IMR-90 (cell line): ENCODE measurements around the gene CFDP1. TPM values are rescaled to one million over a fixed set of nuclear protein-coding genes. Genes with fewer than 3 reads are reported as not detected.

Experiments
- ATAC-seq: fragments of 200-7000 bp; cut with Tn5 transposase; 2 replicates; pipeline ENCODE4 v1.9.1; 2020; ENCODE audit warnings: low read depth, mild to moderate bottlenecking, moderate library complexity
- BruUV-seq: library from RNA; stranded (reverse); fragments of 400-500 nt; replicated peaks from 2 replicates; lab custom pipeline; 2021; lab: Mats Ljungman, UMichigan
- CTCF ChIA-PET: fragments of 300-600 bp; formaldehyde crosslinking; extraction: SDS; loops from one replicate; lab custom pipeline; 2021; ENCODE audit warnings: antibody characterized with exemption; lab: Yijun Ruan, JAX
- POLR2A ChIA-PET: fragments of 300-600 bp; sonication (Branson Sonifier 250); formaldehyde crosslinking; loops from one replicate; lab custom pipeline; 2022; ENCODE audit warnings: antibody characterized with exemption; ENCODE audit not compliant: unreplicated experiment; lab: Charles Lee
- DNase-seq: peaks from one replicate; pipeline ENCODE4 v3.0.0; 2013
- H2AFZ ChIP-seq: replicated peaks from 2 replicates; pipeline ENCODE3; 2013; ENCODE audit warnings: low read length, mild to moderate bottlenecking; ENCODE audit not compliant: poor library complexity
- H2AK5ac ChIP-seq: 2 replicates; pipeline ENCODE4 v1.6.1; 2013; ENCODE audit warnings: low read depth, low read length, inconsistent platforms
- H2AK9ac ChIP-seq: replicated peaks from 2 replicates; pipeline ENCODE3; 2013; ENCODE audit warnings: mild to moderate bottlenecking, low read depth, low read length, moderate library complexity; ENCODE audit not compliant: poor library complexity
- H2BK120ac ChIP-seq: 2 replicates; pipeline ENCODE4 v1.6.1; 2013; ENCODE audit warnings: low read depth, low read length, inconsistent platforms
- H2BK15ac ChIP-seq: 3 replicates; pipeline ENCODE4 v1.6.1; 2013; ENCODE audit warnings: low read depth, low read length, inconsistent platforms
- H2BK20ac ChIP-seq: 2 replicates; pipeline ENCODE4 v1.6.1; 2013; ENCODE audit warnings: low read depth, mild to moderate bottlenecking, inconsistent platforms, low read length, moderate library complexity
- H2BK5ac ChIP-seq: 2 replicates; pipeline ENCODE4 v1.6.1; 2013; ENCODE audit warnings: mild to moderate bottlenecking, low read depth, low read length, inconsistent platforms; ENCODE audit not compliant: poor library complexity, severe bottlenecking
- H3K14ac ChIP-seq: replicated peaks from 2 replicates; pipeline ENCODE4 v1.6.1; 2013; ENCODE audit warnings: low read depth, low read length, inconsistent platforms
- H3K18ac ChIP-seq: 2 replicates; pipeline ENCODE4 v1.6.1; 2013; ENCODE audit warnings: low read depth, low read length, control low read depth
- H3K23ac ChIP-seq: 2 replicates; pipeline ENCODE4 v1.6.1; 2013; ENCODE audit warnings: low read depth, low read length, inconsistent platforms
- H3K27ac ChIP-seq: 2 replicates; pipeline ENCODE4 v1.5.1; 2013; ENCODE audit warnings: mild to moderate bottlenecking, control low read depth, low read length; ENCODE audit not compliant: insufficient read depth
- H3K27me3 ChIP-seq: 2 replicates; pipeline ENCODE4 v1.6.1; 2013; ENCODE audit warnings: low read length; ENCODE audit not compliant: control insufficient read depth, insufficient read depth
- H3K36me3 ChIP-seq: 2 replicates; pipeline ENCODE4 v1.6.1; 2013; ENCODE audit warnings: low read length, mixed read lengths; ENCODE audit not compliant: control insufficient read depth, insufficient read depth
- H3K4ac ChIP-seq: 2 replicates; pipeline ENCODE4 v1.6.1; 2013; ENCODE audit warnings: low read depth, low read length, inconsistent platforms
- H3K4me1 ChIP-seq: 2 replicates; pipeline ENCODE4 v1.6.1; 2013; ENCODE audit warnings: low read length, mixed read lengths; ENCODE audit not compliant: control insufficient read depth, insufficient read depth
- H3K4me2 ChIP-seq: 2 replicates; pipeline ENCODE4 v1.6.1; 2013; ENCODE audit warnings: low read depth, mild to moderate bottlenecking, control low read depth, low read length, moderate library complexity
- H3K4me3 ChIP-seq: 2 replicates; pipeline ENCODE4 v1.5.1; 2013; ENCODE audit warnings: low read depth, mild to moderate bottlenecking, control low read depth, low read length, moderate library complexity; ENCODE audit not compliant: insufficient read depth
- H3K56ac ChIP-seq: 2 replicates; pipeline ENCODE4 v1.6.1; 2013; ENCODE audit warnings: low read length, inconsistent platforms; ENCODE audit not compliant: insufficient read depth; ENCODE audit errors: extremely low read depth
- H3K79me1 ChIP-seq, 2 experiments: 2 replicates each; pipeline ENCODE4 v1.6.1; 2013; ENCODE audit warnings: low read length in 2 of 2, inconsistent platforms in 1 of 2, low read depth in 1 of 2
- H3K9ac ChIP-seq: 2 replicates; pipeline ENCODE4 v1.6.1; 2013; ENCODE audit warnings: low read depth, low read length, control low read depth
- H3K9me1 ChIP-seq: 2 replicates; pipeline ENCODE4 v1.6.1; 2013; ENCODE audit warnings: low read length, inconsistent platforms; ENCODE audit not compliant: insufficient read depth
- H3K9me3 ChIP-seq: 2 replicates; pipeline ENCODE4 v1.6.1; 2013; ENCODE audit warnings: low read length; ENCODE audit not compliant: control insufficient read depth, insufficient read depth
- H4K20me1 ChIP-seq: 2 replicates; pipeline ENCODE4 v1.6.1; 2013; ENCODE audit warnings: low read length, inconsistent platforms; ENCODE audit not compliant: insufficient read depth
- H4K5ac ChIP-seq: 2 replicates; pipeline ENCODE4 v1.6.1; 2013; ENCODE audit warnings: mild to moderate bottlenecking, low read depth, low read length, control low read depth
- H4K8ac ChIP-seq, 2 experiments: 2 replicates each; pipeline ENCODE4 v1.6.1; 2013; ENCODE audit warnings: low read depth in 2 of 2, low read length in 2 of 2, control low read depth in 1 of 2, inconsistent platforms in 1 of 2
- H4K91ac ChIP-seq: 2 replicates; pipeline ENCODE4 v1.6.1; 2013; ENCODE audit warnings: low read depth, low read length, inconsistent platforms; ENCODE audit not compliant: insufficient read depth
- BHLHE40 ChIP-seq: fragments of 150-350 bp; IDR thresholded peaks from 2 replicates; pipeline ENCODE4 v1.6.1; 2016; ENCODE audit warnings: mild to moderate bottlenecking, low read depth, low read length
- CHD1 ChIP-seq: IDR thresholded peaks from 2 replicates; pipeline ENCODE4 v1.6.1; 2012; ENCODE audit warnings: low read depth, low read length, improper control_type of control experiment
- MAZ ChIP-seq: IDR thresholded peaks from 2 replicates; pipeline ENCODE4 v1.6.1; 2012; ENCODE audit warnings: low read depth, mild to moderate bottlenecking, low read length, improper control_type of control experiment, moderate library complexity, borderline replicate concordance
- MXI1 ChIP-seq: IDR thresholded peaks from 2 replicates; pipeline ENCODE4 v1.6.1; 2012; ENCODE audit warnings: low read depth, mild to moderate bottlenecking, low read length, moderate library complexity, borderline replicate concordance
- NFE2L2 ChIP-seq: fragments of 150-350 bp; IDR thresholded peaks from 2 replicates; pipeline ENCODE4 v1.6.1; 2016; ENCODE audit warnings: low read depth, mild to moderate bottlenecking, low read length
- POLR2A ChIP-seq: IDR thresholded peaks from 2 replicates; pipeline ENCODE4 v1.6.1; 2012; ENCODE audit warnings: mild to moderate bottlenecking, low read depth, low read length
- RCOR1 ChIP-seq: IDR thresholded peaks from 2 replicates; pipeline ENCODE4 v1.6.1; 2012; ENCODE audit warnings: mild to moderate bottlenecking, low read length, improper control_type of control experiment; ENCODE audit not compliant: insufficient replicate concordance
- SMC3 ChIP-seq: fragments of 150-350 bp; IDR thresholded peaks from 2 replicates; pipeline ENCODE4 v1.6.1; 2016; ENCODE audit warnings: low read depth, mild to moderate bottlenecking, antibody characterized with exemption, low read length, moderate library complexity
- WGBS, 2 experiments: methylation state at CpG; one replicate each; pipeline versions ENCODE4 v1.1.5 to v1.1.7; 2013; ENCODE audit warnings: missing lambda C conversion rate in 2 of 2; ENCODE audit not compliant: insufficient read length in 1 of 2; ENCODE audit errors: extremely low coverage in 2 of 2; 5-methylcytosine and 5-hydroxymethylcytosine counted together
- dilution Hi-C: fragments of 300-500 bp; cut with HindIII; formaldehyde crosslinking; loops from one replicate; pipeline ENCODE4 v1.14.3; 2018; ENCODE audit warnings: low sequenced_read_pairs; ENCODE audit not compliant: unreplicated experiment
- in situ Hi-C: fragments of 300-500 bp; cut with MboI; formaldehyde crosslinking; loops from 3 replicates; pipeline ENCODE4 v1.14.3; 2019; ENCODE audit warnings: low sequenced_read_pairs, inconsistent platforms, mixed read lengths
- intact Hi-C: fragments of 100-400 bp; cut with micrococcal nuclease; formaldehyde crosslinking; loops from 2 replicates; pipeline ENCODE4 v1.10.0; 2022
- polyA plus RNA-seq, 3 experiments: library from polyadenylated mRNA; depleted of rRNA; stranded (reverse); fragments of >200 nt; gene quantifications; 2 replicates each; pipeline ENCODE4 v1.2.3, GENCODE V29; 2012; ENCODE audit warnings: low replicate concordance in 1 of 3
- total RNA-seq: library from RNA; depleted of rRNA; stranded (reverse); fragments of >200 nt; gene quantifications from 2 replicates; pipeline ENCODE4 v1.2.3, GENCODE V29; 2012

The CFDP1 gene
- total and polyA plus RNA-seq, 2 of the 4 experiments (the other 2 are of a cell fraction): 15.6 to 38.7 TPM

DNA sequence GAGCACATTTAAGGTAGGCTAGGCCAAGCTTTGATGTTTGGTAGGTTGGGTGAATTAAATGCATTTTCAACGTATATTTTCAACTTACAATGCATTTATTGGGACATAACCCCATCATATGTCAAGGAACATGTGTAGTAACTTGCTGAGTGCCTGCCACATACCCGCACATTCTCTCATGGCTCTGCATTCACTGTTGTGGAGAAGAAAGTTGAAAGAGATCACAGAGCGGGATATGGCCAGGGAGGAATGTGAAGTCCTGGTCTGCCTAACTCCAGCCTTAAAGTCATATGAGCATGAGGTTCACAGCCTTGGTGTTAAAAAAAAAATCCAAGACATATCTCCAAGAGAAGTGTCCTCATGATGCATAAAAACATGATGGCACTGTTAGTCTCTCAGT lies 79.1 kb downstream of the CFDP1 start:
- 100% methylated on average over 1 of the region's 3 CpGs; no CpG with 5 or more reads in 1 of the 2 experiments for WGBS, 2 experiments
- Histone ChIP-seq H4K91ac (no peak overlapping the region), H3K18ac (no peak overlapping the region), H2AK5ac (peak overlapping the region; percentile 39; the same call in 1 of the 2 replicates), H3K56ac (no peak overlapping the region), H2BK120ac (no peak overlapping the region), H4K20me1 (no peaks in the 10 kb centered on the region), H3K4ac (no peak overlapping the region), H2BK20ac (no peak overlapping the region), H3K23ac (peak overlapping the region; percentile 0; the same call in 1 of the 2 replicates), H3K79me1 (peaks cover 3 to 13% of the 10 kb centered on the region in 2 experiments; a peak in 3 of 4 replicates), H3K27ac (no peak overlapping the region), H3K9me1 (peaks cover 3% of the 10 kb centered on the region; the same call in 1 of the 2 replicates), H3K27me3 (no peaks in the 10 kb centered on the region), H4K8ac (no peak overlapping the region), H2AK9ac (no peak overlapping the region), H2BK15ac (no peak overlapping the region), H4K5ac (no peak overlapping the region), H3K4me3 (no peak overlapping the region), H3K36me3 (no peaks in the 10 kb centered on the region; the same call in 1 of the 2 replicates), H3K14ac (no peak overlapping the region), H3K4me1 (no peaks in the 10 kb centered on the region; the same call in 1 of the 2 replicates), H3K4me2 (no peak overlapping the region), H3K9me3 (no peaks in the 10 kb centered on the region), H2AFZ (no peak overlapping the region), H2BK5ac (no peak overlapping the region), H3K9ac (no peak overlapping the region)
- DNase-seq (no peak), ATAC-seq (no peak)
- TF ChIP-seq CHD1 (no peak), SMC3 (no peak), RCOR1 (no peak), POLR2A (no peak), BHLHE40 (no peak), MXI1 (no peak), MAZ (no peak), NFE2L2 (no peak)
- ChIA-PET POLR2A (no interaction called here), CTCF (no interaction called here)
- intact Hi-C loops: no loop called here
- in situ Hi-C loops: no loop called here
- BruUV-seq: no TSS peak
- dilution Hi-C loops: no loop called here
